HG02642 (cell line): ENCODE data around the gene JMJD1C.

Experiments used
- ATAC-seq: cut with Tn5 transposase; IDR thresholded peaks from one replicate; pipeline ENCODE4 v1.9.1; 2021; ENCODE audit warnings: mild to moderate bottlenecking; ENCODE audit not compliant: unreplicated experiment, poor library complexity

JMJD1C gene

GRCh38 chr10:63265683-63266235 is 200.0 kb downstream of the JMJD1C start:
- ATAC-seq = no peak

GRCh38 chr10:63265222-63265617 is 200.6 kb downstream of the JMJD1C start:
- ATAC-seq = no peak

- ATAC-seq = no peak
Observed at GRCh38 chr10:63264617-63265221, 201.1 kb downstream of the JMJD1C start.

GRCh38 chr10:63262430-63263073 is 203.2 kb downstream of the JMJD1C start:
- no peak for ATAC-seq

GRCh38 chr10:63261496-63261895 is 204.3 kb downstream of the JMJD1C start:
- peak; percentile 38 for ATAC-seq

GRCh38 chr10:63260860-63261251 is 204.9 kb downstream of the JMJD1C start:
- no peak for ATAC-seq

- no peak for ATAC-seq
Observed at GRCh38 chr10:63260103-63260859, 205.5 kb downstream of the JMJD1C start.

GRCh38 chr10:63258920-63259678 is 206.7 kb downstream of the JMJD1C start:
- ATAC-seq = no peak

- no peak for ATAC-seq
Observed at GRCh38 chr10:63257778-63258177, 208.0 kb downstream of the JMJD1C start.

- no peak for ATAC-seq
Observed at GRCh38 chr10:63256009-63256773, 209.6 kb downstream of the JMJD1C start.

GRCh38 chr10:63255316-63255715 is 210.5 kb downstream of the JMJD1C start:
- no peak for ATAC-seq

GRCh38 chr10:63253040-63253439 is 212.7 kb downstream of the JMJD1C start:
- no peak for ATAC-seq

GRCh38 chr10:63252095-63252762 is 213.5 kb downstream of the JMJD1C start:
- no peak for ATAC-seq

GRCh38 chr10:63250032-63250431 is 215.7 kb downstream of the JMJD1C start:
- no peak for ATAC-seq

- ATAC-seq = no peak
Observed at GRCh38 chr10:63247771-63248170, 218.0 kb downstream of the JMJD1C start.

- ATAC-seq = no peak
Observed at GRCh38 chr10:63246356-63246755, 219.4 kb downstream of the JMJD1C start.

- ATAC-seq = peak; percentile 29
Observed at GRCh38 chr10:63241841-63242281, 223.9 kb downstream of the JMJD1C start.

- ATAC-seq = no peak
Observed at GRCh38 chr10:63240807-63241206, 225.0 kb downstream of the JMJD1C start.

- ATAC-seq = no peak
Observed at GRCh38 chr10:63238501-63238900, 227.3 kb downstream of the JMJD1C start.
